Tibial artery (tissue), 4 donors: Measurements from ENCODE around the gene SELL.

Experiments used
- DNase-seq, 2 donors: peaks; one replicate each; pipeline ENCODE4 v3.0.0-alpha.2; 2019
- H3K27ac ChIP-seq, 2 donors: fragments of 200-600 bp; sonication (generic) in 1 of 2; 1 replicate in 1 of 2; 2 replicates in 1 of 2; pipeline ENCODE4 v1.5.1; 2018 to 2019; ENCODE audit warnings: mild to moderate bottlenecking in 1 of 2
- H3K27me3 ChIP-seq, 2 donors: fragments of 200-600 bp; sonication (generic) in 1 of 2; one replicate each; pipeline versions ENCODE4 v1.5.1 to v1.6.0; 2016 to 2019
- H3K36me3 ChIP-seq, 3 donors: fragments of 200-600 bp; sonication (generic) in 2 of 3; one replicate each; pipeline ENCODE4 v1.5.1; 2016 to 2019; ENCODE audit warnings: mild to moderate bottlenecking in 2 of 3
- H3K4me1 ChIP-seq, 4 donors: fragments of 200-600 bp; sonication (generic) in 2 of 4; 1 replicate in 3 of 4; 2 replicates in 1 of 4; pipeline ENCODE4 v1.5.1; 2016 to 2019
- H3K4me3 ChIP-seq, 2 donors: fragments of 200-600 bp; sonication (generic) in 1 of 2; 1 replicate in 1 of 2; 2 replicates in 1 of 2; pipeline ENCODE4 v1.5.1; 2018 to 2019; ENCODE audit warnings: mild to moderate bottlenecking in 2 of 2
- H3K9me3 ChIP-seq, 3 donors: fragments of 200-600 bp; sonication (generic) in 1 of 3; one replicate each; pipeline ENCODE4 v1.5.1; 2016 to 2019
- intact Hi-C: fragments of 100-400 bp; cut with DNase I; formaldehyde crosslinking; loops from one replicate; pipeline ENCODE4 v1.15.0; 2023; ENCODE audit warnings: low total_unique reads
- TF ChIP-seq, protein P1 (sequence below), 2 experiments: fragments of 200-600 bp in 1 of 2; fragments of 450-650 bp in 1 of 2; IDR thresholded peaks; one replicate each; pipeline ENCODE4 v1.5.1; 2017 to 2019; ENCODE audit warnings: antibody characterized with exemption in 2 of 2, mild to moderate bottlenecking in 1 of 2, moderate library complexity in 1 of 2

SELL gene

DNA sequence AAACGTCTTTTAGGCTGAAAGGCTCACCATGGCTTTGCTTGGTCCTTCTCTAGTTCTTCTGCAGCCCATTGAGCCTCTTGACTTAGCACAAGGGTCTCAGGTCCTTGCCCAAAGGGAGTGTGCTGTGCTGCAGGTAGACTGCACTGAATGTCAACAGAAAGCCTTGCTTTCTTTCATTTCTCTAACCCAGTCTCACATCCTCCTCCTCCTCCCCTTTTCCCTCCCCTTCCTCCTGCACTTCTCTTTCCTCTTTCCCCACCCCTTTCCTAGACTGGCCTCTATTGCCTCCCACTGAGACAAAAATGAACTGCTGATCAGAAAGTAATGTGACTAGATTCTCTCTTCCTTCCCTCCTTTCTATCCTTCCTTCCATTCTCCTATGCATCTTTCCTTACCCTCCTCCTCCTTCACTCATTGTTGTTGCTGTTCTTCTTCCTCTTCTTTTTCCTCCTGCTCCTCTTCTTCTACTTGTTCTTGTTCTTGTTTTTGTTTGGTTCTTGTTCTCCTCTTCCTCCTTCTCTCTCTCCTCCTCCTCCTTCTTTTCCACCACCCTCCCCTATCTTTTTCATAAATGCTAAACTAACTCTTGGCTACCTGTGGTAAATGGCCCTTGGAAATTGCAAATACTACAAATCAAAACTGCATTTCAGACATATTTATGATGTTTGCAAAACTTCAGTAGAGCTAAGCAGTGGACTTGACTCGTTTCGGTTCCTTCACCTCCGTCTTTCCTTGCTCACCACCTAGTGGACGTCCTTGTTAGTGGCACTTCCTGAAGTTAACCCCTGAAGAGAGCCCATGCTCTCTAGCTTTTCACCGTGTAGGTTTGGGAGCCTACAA is at the start of gene SELL:
SELL (minus strand) TSS at position 152 of the 840 bp plus-strand sequence; CDS start at position 30, 122 bp downstream.
- peaks cover 0 to 3% (median 0%) of the 10 kb centered on the region in 4 donors for H3K4me1 ChIP-seq
- TF ChIP-seq, protein P1, sequence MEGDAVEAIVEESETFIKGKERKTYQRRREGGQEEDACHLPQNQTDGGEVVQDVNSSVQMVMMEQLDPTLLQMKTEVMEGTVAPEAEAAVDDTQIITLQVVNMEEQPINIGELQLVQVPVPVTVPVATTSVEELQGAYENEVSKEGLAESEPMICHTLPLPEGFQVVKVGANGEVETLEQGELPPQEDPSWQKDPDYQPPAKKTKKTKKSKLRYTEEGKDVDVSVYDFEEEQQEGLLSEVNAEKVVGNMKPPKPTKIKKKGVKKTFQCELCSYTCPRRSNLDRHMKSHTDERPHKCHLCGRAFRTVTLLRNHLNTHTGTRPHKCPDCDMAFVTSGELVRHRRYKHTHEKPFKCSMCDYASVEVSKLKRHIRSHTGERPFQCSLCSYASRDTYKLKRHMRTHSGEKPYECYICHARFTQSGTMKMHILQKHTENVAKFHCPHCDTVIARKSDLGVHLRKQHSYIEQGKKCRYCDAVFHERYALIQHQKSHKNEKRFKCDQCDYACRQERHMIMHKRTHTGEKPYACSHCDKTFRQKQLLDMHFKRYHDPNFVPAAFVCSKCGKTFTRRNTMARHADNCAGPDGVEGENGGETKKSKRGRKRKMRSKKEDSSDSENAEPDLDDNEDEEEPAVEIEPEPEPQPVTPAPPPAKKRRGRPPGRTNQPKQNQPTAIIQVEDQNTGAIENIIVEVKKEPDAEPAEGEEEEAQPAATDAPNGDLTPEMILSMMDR (IDR thresholded peaks at IDR 0.05), result peak; percentile 54 to 55

DNA sequence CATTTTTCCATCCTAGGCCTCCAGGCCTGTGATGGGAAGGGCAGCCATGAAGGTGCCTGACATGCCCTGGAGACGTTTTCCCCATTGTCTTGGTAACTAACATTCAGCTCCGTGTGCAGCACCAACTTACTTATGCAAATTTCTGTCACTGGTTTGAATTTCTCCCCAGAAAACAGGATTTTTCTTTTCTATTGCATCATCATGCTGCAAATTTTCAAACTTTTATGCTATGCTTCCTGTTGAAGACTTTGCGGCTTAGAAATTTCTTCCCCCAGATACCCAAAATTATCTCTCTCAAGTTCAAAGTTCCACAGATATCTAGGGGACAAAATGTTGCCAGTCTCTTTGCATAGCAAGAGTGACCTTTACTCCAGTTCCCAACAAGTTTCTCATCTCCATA is 47.6 kb upstream of the SELL start:
- Histone ChIP-seq H3K4me1 (no peaks in the 10 kb centered on the region), H3K36me3 (no peaks in the 10 kb centered on the region), H3K4me3 (no peak overlapping the region), H3K9me3 (no peaks in the 10 kb centered on the region), H3K27me3 (no peaks in the 10 kb centered on the region), H3K27ac (no peak overlapping the region)
- no peak for DNase-seq
- intact Hi-C loops, result no loop called here
- TF ChIP-seq, protein P1 (IDR thresholded peaks at IDR 0.05), result no peak

More for the DNA sequence above, at the start of gene SELL:
- Histone ChIP-seq H3K4me3 (peak within 1 kb of the TSS; percentile 8 to 27), H3K36me3 (no peaks in the 10 kb centered on the region), H3K27me3 (no peaks in the 10 kb centered on the region), H3K9me3 (peaks cover 0 to 11% (median 2%) of the 10 kb centered on the region in 3 donors), H3K27ac (no peak within 1 kb of the TSS)
- intact Hi-C loops, result no loop called here
- peak in 1 of 2 donors; percentile 52 for DNase-seq

DNA sequence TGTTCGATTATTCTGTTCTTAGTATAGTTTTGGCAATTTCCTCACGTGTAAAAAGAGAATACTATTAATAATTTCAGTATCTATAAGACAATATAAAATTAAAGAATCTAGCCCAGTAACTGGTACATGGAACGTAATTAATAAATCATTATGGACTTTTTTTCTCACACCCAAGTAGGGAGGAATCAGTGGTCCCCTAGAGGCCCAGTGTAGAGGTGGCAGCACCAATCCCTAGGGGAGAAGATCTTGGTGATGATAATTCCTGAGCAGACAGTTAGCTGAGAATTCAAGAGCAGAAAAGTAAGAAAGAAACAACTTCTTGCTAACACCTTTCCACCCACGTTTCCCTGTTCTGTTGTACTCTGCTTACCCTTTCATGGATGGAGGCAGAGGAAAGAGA is 42.1 kb upstream of the SELL start:
- TF ChIP-seq, protein P1 (IDR thresholded peaks at IDR 0.05), result no peak
- no peaks in the 10 kb centered on the region for H3K4me1 ChIP-seq
- no peak overlapping the region for H3K4me3 ChIP-seq
- H3K27me3 ChIP-seq, result no peaks in the 10 kb centered on the region
- H3K27ac ChIP-seq, result no peak overlapping the region
- no peaks in the 10 kb centered on the region for H3K36me3 ChIP-seq
- no peaks in the 10 kb centered on the region for H3K9me3 ChIP-seq
- DNase-seq, result no peak
- intact Hi-C loops, result no loop called here

DNA sequence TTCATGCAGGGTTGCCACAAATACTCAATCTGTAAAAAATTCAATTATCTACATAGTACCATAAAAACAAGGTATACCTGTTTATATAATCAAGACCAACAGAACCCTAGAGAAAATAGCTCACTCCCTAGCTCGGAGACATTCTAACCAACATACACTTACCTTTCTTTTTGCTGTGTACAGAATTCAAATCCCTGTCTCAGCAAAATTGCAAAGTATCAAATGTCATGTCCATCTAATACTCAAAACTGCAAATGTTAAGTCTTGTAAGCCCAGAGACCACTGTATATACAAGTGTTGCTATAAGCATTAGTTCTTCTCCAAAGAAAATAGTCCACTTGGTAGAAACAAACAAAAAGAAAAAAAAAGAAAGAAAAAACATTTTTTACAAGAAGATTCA is 38.6 kb upstream of the SELL start:
- TF ChIP-seq, protein P1 (IDR thresholded peaks at IDR 0.05), result no peak
- no peaks in the 10 kb centered on the region for H3K9me3 ChIP-seq
- DNase-seq, result no peak
- H3K27me3 ChIP-seq, result no peaks in the 10 kb centered on the region
- no peak overlapping the region for H3K27ac ChIP-seq
- intact Hi-C loops, result no loop called here
- H3K4me3 ChIP-seq, result no peak overlapping the region
- no peaks in the 10 kb centered on the region for H3K36me3 ChIP-seq
- no peaks in the 10 kb centered on the region for H3K4me1 ChIP-seq

DNA sequence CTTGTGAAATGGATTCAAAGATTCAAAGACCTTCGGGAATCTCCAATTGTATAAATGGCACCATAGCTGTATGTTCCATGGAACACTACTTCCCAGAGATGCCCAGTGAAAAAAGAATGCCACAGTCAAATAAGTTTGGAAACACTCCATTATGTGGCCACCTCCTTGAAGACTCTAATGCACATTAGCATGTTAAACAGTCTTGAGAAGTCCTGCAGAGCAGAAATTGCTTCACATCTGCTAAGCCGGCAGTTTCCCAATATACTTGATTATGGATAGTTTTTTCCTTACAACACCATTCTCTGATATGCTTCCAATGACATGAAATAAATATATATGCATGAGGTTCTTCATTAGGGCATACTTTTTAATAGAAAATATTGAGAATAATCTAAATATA is 35.1 kb upstream of the SELL start:
- intact Hi-C loops, result no loop called here
- Histone ChIP-seq H3K4me3 (no peak overlapping the region), H3K36me3 (no peaks in the 10 kb centered on the region), H3K4me1 (peaks cover 0 to 4% (median 2%) of the 10 kb centered on the region in 4 donors), H3K27me3 (no peaks in the 10 kb centered on the region), H3K27ac (no peak overlapping the region), H3K9me3 (no peaks in the 10 kb centered on the region)
- DNase-seq, result no peak
- TF ChIP-seq, protein P1 (IDR thresholded peaks at IDR 0.05), result no peak
